Left colon (tissue), 2 donors: Measurements from ENCODE around the gene RPL34. TPM values are rescaled to one million over a fixed set of nuclear protein-coding genes. Genes with fewer than 3 reads are reported as not detected.

Experiments used
- total RNA-seq, 2 donors: library from RNA; stranded (reverse); fragmentation: NEBNext Ultra II Directional; extraction: Animal tissue kit (Norgen Biotek cat#: 25700); gene quantifications; one replicate each; pipeline ENCODE4 v1.2.1, GENCODE V29; 2021
- donor health status: DM: no; HTN: no; CAD: no.
- donor health status: DM: yes; HTN: yes; CAD: no.

RPL34 gene
- total RNA-seq, 2 donors from 2014 or later, result 831 to 980 TPM

Other genes with a start within 250 kb of the RPL34 start
- 10 to 100 TPM; 66.3 to 72.9 TPM for gene OSTC, start 30.0 kb downstream of the RPL34 start, total RNA-seq
- not detected for gene ETNPPL, start 142.5 kb downstream of the RPL34 start, total RNA-seq